Measurements from ENCODE around the gene CNIH4.
A peak's percentile ranks its signal among the peaks of the same experiment; 100 is the strongest.
"Not testable (repeated sequence)": the region's sequence is repeated elsewhere in the genome, so short reads cannot be mapped to it uniquely, and the experiment has no call there.

CNIH4 gene

DNA sequence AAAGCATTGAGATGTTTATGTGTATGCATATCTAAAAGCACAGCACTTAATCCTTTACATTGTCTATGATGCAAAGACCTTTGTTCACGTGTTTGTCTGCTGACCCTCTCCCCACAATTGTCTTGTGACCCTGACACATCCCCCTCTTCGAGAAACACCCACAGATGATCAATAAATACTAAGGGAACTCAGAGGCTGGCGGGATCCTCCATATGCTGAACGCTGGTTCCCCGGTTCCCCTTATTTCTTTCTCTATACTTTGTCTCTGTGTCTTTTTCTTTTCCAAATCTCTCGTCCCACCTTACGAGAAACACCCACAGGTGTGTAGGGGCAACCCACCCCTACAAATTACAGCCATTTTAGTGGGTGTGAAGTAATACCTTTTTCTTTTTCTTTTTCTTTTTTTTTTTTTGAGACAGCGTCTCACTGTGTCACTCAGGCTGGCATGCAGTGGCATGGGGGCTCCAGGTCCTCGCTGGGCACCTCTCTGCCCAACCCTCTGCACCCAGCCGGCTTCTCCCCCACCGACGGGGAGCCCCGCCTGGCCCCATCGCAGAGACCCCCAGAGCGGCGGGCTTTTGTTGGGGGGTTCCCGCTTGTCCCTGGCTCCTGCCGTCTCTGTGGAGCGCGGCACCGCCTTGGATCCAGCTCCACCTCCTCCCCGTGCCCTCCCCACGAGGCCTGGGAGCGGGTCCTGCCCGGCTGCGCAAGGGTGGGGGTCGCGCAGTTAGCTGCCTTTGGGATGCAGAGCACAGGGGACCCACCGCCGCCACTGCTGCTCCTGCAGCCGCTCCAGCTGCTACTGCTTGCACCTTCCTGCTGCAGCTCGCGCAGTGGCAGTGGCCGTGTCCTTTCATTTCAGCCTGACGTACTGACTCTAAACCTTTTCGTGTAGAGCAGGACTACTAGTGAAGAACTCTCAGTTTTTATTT lies 16.0 kb upstream of the CNIH4 start:
- H3K79me1 ChIP-seq (ENCODE audit: low read length); H2BK5ac ChIP-seq (ENCODE audit: low read depth, low read length, poor library complexity); H4K91ac ChIP-seq (ENCODE audit: low read depth, low read length); H3K27me3 ChIP-seq (ENCODE audit: insufficient read depth, low read length); H3K4ac ChIP-seq (ENCODE audit: low read depth, low read length); H2AK5ac ChIP-seq (ENCODE audit: low read length); H3K79me2 ChIP-seq (ENCODE audit: control insufficient read depth, insufficient read depth, low read length, poor library complexity); H3K23ac ChIP-seq (ENCODE audit: low read length); H3K27ac ChIP-seq (ENCODE audit: low read depth, low read length); H3K9me3 ChIP-seq (ENCODE audit: insufficient read depth, low read depth, low read length); DNase-seq; H3K4me1 ChIP-seq (ENCODE audit: control insufficient read depth in 1 of 2, insufficient read depth in 2 of 2, low read length in 2 of 2); H3K36me3 ChIP-seq (ENCODE audit: control insufficient read depth in 1 of 2, insufficient read depth in 2 of 2, low read length in 2 of 2); H3K9ac ChIP-seq (ENCODE audit: low read length): not testable (repeated sequence)
- H3K14ac ChIP-seq (ENCODE audit: low read length), result peak overlapping the region; percentile 53
- H2BK12ac ChIP-seq (ENCODE audit: low read length), result peak overlapping the region; percentile 13
- H2BK120ac ChIP-seq (ENCODE audit: insufficient read depth, low read length, poor library complexity), result peak overlapping the region; percentile 30
- peak overlapping the region; percentile 83 for H2AFZ ChIP-seq (ENCODE audit: insufficient read depth, low read length, poor library complexity)
- peak overlapping the region; percentile 96 for H3K4me2 ChIP-seq (ENCODE audit: low read length)
- H3K4me3 ChIP-seq (ENCODE audit: low read depth, low read length), result peak overlapping the region; percentile 46
- H4K12ac ChIP-seq (ENCODE audit: low read depth, low read length), result peak overlapping the region; percentile 68
- H4K8ac ChIP-seq (ENCODE audit: low read depth, low read length), result peak overlapping the region; percentile 42
- peak overlapping the region; percentile 17 for H3K18ac ChIP-seq (ENCODE audit: low read length)
- WGBS (ENCODE audit: extremely low coverage, insufficient coverage, insufficient read length), result no CpG with 5 or more reads among the region's 36 CpGs

DNA sequence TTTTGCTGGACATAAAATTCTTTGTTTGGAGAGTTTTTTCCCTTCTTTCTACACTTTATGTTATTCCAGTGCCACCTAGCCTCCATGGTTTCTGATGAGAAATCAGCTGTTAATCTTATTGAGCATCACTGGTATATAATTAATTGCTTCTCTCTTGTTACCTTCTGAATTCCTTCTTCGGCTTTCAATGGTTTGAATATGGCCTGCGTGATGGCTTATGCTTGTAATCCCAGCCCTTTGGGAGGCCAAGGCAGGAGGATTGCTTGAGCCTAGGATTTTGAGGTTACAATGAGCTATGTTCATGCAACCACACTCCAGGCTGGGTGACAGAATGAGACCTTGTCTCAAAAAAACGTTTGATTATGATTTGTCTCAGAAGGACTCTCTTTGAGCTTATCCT lies 13.0 kb upstream of the CNIH4 start:
- peaks cover 3 to 5% of the 10 kb centered on the region in 2 experiments for H3K4me1 ChIP-seq (ENCODE audit: control insufficient read depth in 1 of 2, insufficient read depth in 2 of 2, low read length in 2 of 2)
- no peak overlapping the region for H3K23ac ChIP-seq (ENCODE audit: low read length)
- no peak overlapping the region for H3K9ac ChIP-seq (ENCODE audit: low read length)
- H3K27me3 ChIP-seq (ENCODE audit: insufficient read depth, low read length), result no peaks in the 10 kb centered on the region
- H2BK12ac ChIP-seq (ENCODE audit: low read length), result no peak overlapping the region
- DNase-seq, result no peak
- no peak overlapping the region for H4K8ac ChIP-seq (ENCODE audit: low read depth, low read length)
- H2AFZ ChIP-seq (ENCODE audit: insufficient read depth, low read length, poor library complexity), result no peak overlapping the region
- H2BK5ac ChIP-seq (ENCODE audit: low read depth, low read length, poor library complexity), result no peak overlapping the region
- no CpG with 5 or more reads among the region's 3 CpGs for WGBS (ENCODE audit: extremely low coverage, insufficient coverage, insufficient read length)
- H3K4ac ChIP-seq (ENCODE audit: low read depth, low read length), result no peak overlapping the region
- H3K9me3 ChIP-seq (ENCODE audit: insufficient read depth, low read depth, low read length), result peaks cover 6% of the 10 kb centered on the region
- no peak overlapping the region for H3K14ac ChIP-seq (ENCODE audit: low read length)
- no peak overlapping the region for H3K27ac ChIP-seq (ENCODE audit: low read depth, low read length)
- H4K91ac ChIP-seq (ENCODE audit: low read depth, low read length), result no peak overlapping the region
- no peak overlapping the region for H3K4me2 ChIP-seq (ENCODE audit: low read length)
- peaks cover 3% of the 10 kb centered on the region for H3K79me1 ChIP-seq (ENCODE audit: low read length)
- H3K79me2 ChIP-seq (ENCODE audit: control insufficient read depth, insufficient read depth, low read length, poor library complexity), result no peaks in the 10 kb centered on the region
- H3K36me3 ChIP-seq (ENCODE audit: control insufficient read depth in 1 of 2, insufficient read depth in 2 of 2, low read length in 2 of 2), result no peaks in the 10 kb centered on the region
- no peak overlapping the region for H2AK5ac ChIP-seq (ENCODE audit: low read length)
- H3K4me3 ChIP-seq (ENCODE audit: low read depth, low read length), result no peak overlapping the region
- H2BK120ac ChIP-seq (ENCODE audit: insufficient read depth, low read length, poor library complexity), result no peak overlapping the region
- H4K12ac ChIP-seq (ENCODE audit: low read depth, low read length), result no peak overlapping the region
- H3K18ac ChIP-seq (ENCODE audit: low read length), result no peak overlapping the region

DNA sequence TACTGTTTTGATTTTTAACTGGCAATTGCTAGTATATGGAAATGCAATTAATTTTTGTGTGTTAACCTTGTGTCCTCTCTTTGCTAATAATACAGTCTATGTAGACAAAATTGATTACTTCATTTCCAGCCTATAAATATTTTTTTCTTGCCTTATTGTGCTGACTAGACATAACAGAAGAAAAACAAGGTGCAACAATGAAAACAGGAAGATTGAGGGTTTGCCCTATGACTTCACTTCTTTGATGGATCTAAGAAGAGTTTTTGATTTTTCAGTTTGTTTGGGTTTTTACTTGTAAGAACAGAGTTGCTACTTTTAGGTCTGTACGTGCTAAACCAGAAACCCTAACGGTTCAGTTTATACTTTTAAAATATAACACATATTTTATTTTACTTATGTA lies 8.5 kb upstream of the CNIH4 start:
- Histone ChIP-seq H2AK5ac (ENCODE audit: low read length) (no peak overlapping the region), H3K18ac (ENCODE audit: low read length) (no peak overlapping the region), H3K9me3 (ENCODE audit: insufficient read depth, low read depth, low read length) (peaks cover 11% of the 10 kb centered on the region), H3K79me2 (ENCODE audit: control insufficient read depth, insufficient read depth, low read length, poor library complexity) (no peaks in the 10 kb centered on the region), H4K91ac (ENCODE audit: low read depth, low read length) (no peak overlapping the region), H2BK12ac (ENCODE audit: low read length) (no peak overlapping the region), H3K27ac (ENCODE audit: low read depth, low read length) (no peak overlapping the region), H3K4me2 (ENCODE audit: low read length) (no peak overlapping the region), H2AFZ (ENCODE audit: insufficient read depth, low read length, poor library complexity) (no peak overlapping the region), H3K79me1 (ENCODE audit: low read length) (no peaks in the 10 kb centered on the region), H2BK120ac (ENCODE audit: insufficient read depth, low read length, poor library complexity) (no peak overlapping the region), H4K12ac (ENCODE audit: low read depth, low read length) (no peak overlapping the region), H3K4me1 (ENCODE audit: control insufficient read depth in 1 of 2, insufficient read depth in 2 of 2, low read length in 2 of 2) (no peaks in the 10 kb centered on the region), H3K14ac (ENCODE audit: low read length) (no peak overlapping the region), H3K36me3 (ENCODE audit: control insufficient read depth in 1 of 2, insufficient read depth in 2 of 2, low read length in 2 of 2) (no peaks in the 10 kb centered on the region), H3K4me3 (ENCODE audit: low read depth, low read length) (no peak overlapping the region), H3K27me3 (ENCODE audit: insufficient read depth, low read length) (no peaks in the 10 kb centered on the region), H3K4ac (ENCODE audit: low read depth, low read length) (no peak overlapping the region), H2BK5ac (ENCODE audit: low read depth, low read length, poor library complexity) (no peak overlapping the region), H4K8ac (ENCODE audit: low read depth, low read length) (no peak overlapping the region), H3K23ac (ENCODE audit: low read length) (no peak overlapping the region), H3K9ac (ENCODE audit: low read length) (no peak overlapping the region)
- no CpG with 5 or more reads among the region's 2 CpGs for WGBS (ENCODE audit: extremely low coverage, insufficient coverage, insufficient read length)
- no peak for DNase-seq

GRCh38 chr1:224349716-224350115 lies 7.0 kb upstream of the CNIH4 start:
- not testable (repeated sequence) for H3K4me1 ChIP-seq (ENCODE audit: control insufficient read depth in 1 of 2, insufficient read depth in 2 of 2, low read length in 2 of 2); DNase-seq; H3K27me3 ChIP-seq (ENCODE audit: insufficient read depth, low read length); H3K4ac ChIP-seq (ENCODE audit: low read depth, low read length); H2BK5ac ChIP-seq (ENCODE audit: low read depth, low read length, poor library complexity); H4K12ac ChIP-seq (ENCODE audit: low read depth, low read length); H3K4me2 ChIP-seq (ENCODE audit: low read length); H4K8ac ChIP-seq (ENCODE audit: low read depth, low read length); H3K23ac ChIP-seq (ENCODE audit: low read length); H3K9me3 ChIP-seq (ENCODE audit: insufficient read depth, low read depth, low read length); H3K79me2 ChIP-seq (ENCODE audit: control insufficient read depth, insufficient read depth, low read length, poor library complexity); H3K27ac ChIP-seq (ENCODE audit: low read depth, low read length); H4K91ac ChIP-seq (ENCODE audit: low read depth, low read length); H2BK12ac ChIP-seq (ENCODE audit: low read length); H3K79me1 ChIP-seq (ENCODE audit: low read length); H3K14ac ChIP-seq (ENCODE audit: low read length); H2BK120ac ChIP-seq (ENCODE audit: insufficient read depth, low read length, poor library complexity); H3K4me3 ChIP-seq (ENCODE audit: low read depth, low read length); H2AFZ ChIP-seq (ENCODE audit: insufficient read depth, low read length, poor library complexity); H2AK5ac ChIP-seq (ENCODE audit: low read length); H3K18ac ChIP-seq (ENCODE audit: low read length); H3K9ac ChIP-seq (ENCODE audit: low read length); H3K36me3 ChIP-seq (ENCODE audit: control insufficient read depth in 1 of 2, insufficient read depth in 2 of 2, low read length in 2 of 2)
- no CpG with 5 or more reads among the region's 30 CpGs for WGBS (ENCODE audit: extremely low coverage, insufficient coverage, insufficient read length)
